ENCODE measurements around the gene DLGAP1.
A peak's percentile ranks its signal among the peaks of the same experiment; 100 is the strongest.

DLGAP1 gene

GRCh38 chr18:3552305-3552704 is 902.8 kb downstream of the DLGAP1 start:
- no peak for TF ChIP-seq CTCF (IDR thresholded peaks at IDR 0.05; ENCODE audit: insufficient read depth, low read depth, low read length, missing control alignments)
- DNase-seq (ENCODE audit: low read depth), result no peak
- no peak overlapping the region for H3K4me3 ChIP-seq (ENCODE audit: low read depth, low read length)

GRCh38 chr18:3547891-3548615 is 907.1 kb downstream of the DLGAP1 start:
- H3K4me3 ChIP-seq (ENCODE audit: low read depth, low read length), result no peak overlapping the region
- TF ChIP-seq CTCF (IDR thresholded peaks at IDR 0.05; ENCODE audit: insufficient read depth, low read depth, low read length, missing control alignments), result no peak
- DNase-seq (ENCODE audit: low read depth), result no peak

GRCh38 chr18:3546106-3546505 is 909.0 kb downstream of the DLGAP1 start:
- no peak for TF ChIP-seq CTCF (IDR thresholded peaks at IDR 0.05; ENCODE audit: insufficient read depth, low read depth, low read length, missing control alignments)
- no peak overlapping the region for H3K4me3 ChIP-seq (ENCODE audit: low read depth, low read length)
- no peak for DNase-seq (ENCODE audit: low read depth)

- no peak overlapping the region for H3K4me3 ChIP-seq (ENCODE audit: low read depth, low read length)
- no peak for TF ChIP-seq CTCF (IDR thresholded peaks at IDR 0.05; ENCODE audit: insufficient read depth, low read depth, low read length, missing control alignments)
- DNase-seq (ENCODE audit: low read depth), result no peak
Measured at GRCh38 chr18:3544537-3544936, 910.6 kb downstream of the DLGAP1 start.

- no peak overlapping the region for H3K4me3 ChIP-seq (ENCODE audit: low read depth, low read length)
- DNase-seq (ENCODE audit: low read depth), result peak; percentile 46
- TF ChIP-seq CTCF (IDR thresholded peaks at IDR 0.05; ENCODE audit: insufficient read depth, low read depth, low read length, missing control alignments), result no peak
Measured at GRCh38 chr18:3541549-3542386, 913.3 kb downstream of the DLGAP1 start.

- no peak overlapping the region for H3K4me3 ChIP-seq (ENCODE audit: low read depth, low read length)
- no peak for TF ChIP-seq CTCF (IDR thresholded peaks at IDR 0.05; ENCODE audit: insufficient read depth, low read depth, low read length, missing control alignments)
- no peak for DNase-seq (ENCODE audit: low read depth)
Measured at GRCh38 chr18:3540805-3541548, 914.1 kb downstream of the DLGAP1 start.
